A549 treated with DMSO at 1 μM for 4 hours (cell line): Measurements from ENCODE around the gene SLC45A1. TPM values are rescaled to one million over a fixed set of nuclear protein-coding genes. Genes with fewer than 3 reads are reported as not detected.

Experiments used
- total RNA-seq: library from RNA; stranded (reverse); fragments of 200-300 nt; extraction: Qiagen RNA extraction; gene quantifications from 5 replicates; pipeline ENCODE4 v1.2.3, GENCODE V29; 2022; ENCODE audit warnings: low read depth

The SLC45A1 gene
- 2.6 to 3.8 TPM (median 2.9 TPM) in 5 replicates for total RNA-seq

GRCh38 chr1:8317647-8318381 lies at the start of gene SLC45A1:
Gene SLC45A1, plus strand, starts transcription at chr1:8318114. Its CDS starts 6,216 bp downstream, at chr1:8324330.

